Suppressor macrophage (primary cell): ENCODE data around the gene SLC25A36.

ENCODE experiments used
- DNase-seq, 4 experiments: peaks; one replicate each; pipeline ENCODE4 v3.0.0-alpha.2; 2020 to 2022
- total RNA-seq, 17 experiments: gene quantifications; one replicate each; lab custom pipeline; 2026; ENCODE audit warnings: mixed read lengths in 6 of 17, inconsistent platforms in 3 of 17; lab: John Stamatoyannopoulos, UW

Gene SLC25A36, protein sequence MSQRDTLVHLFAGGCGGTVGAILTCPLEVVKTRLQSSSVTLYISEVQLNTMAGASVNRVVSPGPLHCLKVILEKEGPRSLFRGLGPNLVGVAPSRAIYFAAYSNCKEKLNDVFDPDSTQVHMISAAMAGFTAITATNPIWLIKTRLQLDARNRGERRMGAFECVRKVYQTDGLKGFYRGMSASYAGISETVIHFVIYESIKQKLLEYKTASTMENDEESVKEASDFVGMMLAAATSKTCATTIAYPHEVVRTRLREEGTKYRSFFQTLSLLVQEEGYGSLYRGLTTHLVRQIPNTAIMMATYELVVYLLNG
- total RNA-seq: 17.0 to 70.4 (median 32.0) reads per million in 17 experiments

DNA sequence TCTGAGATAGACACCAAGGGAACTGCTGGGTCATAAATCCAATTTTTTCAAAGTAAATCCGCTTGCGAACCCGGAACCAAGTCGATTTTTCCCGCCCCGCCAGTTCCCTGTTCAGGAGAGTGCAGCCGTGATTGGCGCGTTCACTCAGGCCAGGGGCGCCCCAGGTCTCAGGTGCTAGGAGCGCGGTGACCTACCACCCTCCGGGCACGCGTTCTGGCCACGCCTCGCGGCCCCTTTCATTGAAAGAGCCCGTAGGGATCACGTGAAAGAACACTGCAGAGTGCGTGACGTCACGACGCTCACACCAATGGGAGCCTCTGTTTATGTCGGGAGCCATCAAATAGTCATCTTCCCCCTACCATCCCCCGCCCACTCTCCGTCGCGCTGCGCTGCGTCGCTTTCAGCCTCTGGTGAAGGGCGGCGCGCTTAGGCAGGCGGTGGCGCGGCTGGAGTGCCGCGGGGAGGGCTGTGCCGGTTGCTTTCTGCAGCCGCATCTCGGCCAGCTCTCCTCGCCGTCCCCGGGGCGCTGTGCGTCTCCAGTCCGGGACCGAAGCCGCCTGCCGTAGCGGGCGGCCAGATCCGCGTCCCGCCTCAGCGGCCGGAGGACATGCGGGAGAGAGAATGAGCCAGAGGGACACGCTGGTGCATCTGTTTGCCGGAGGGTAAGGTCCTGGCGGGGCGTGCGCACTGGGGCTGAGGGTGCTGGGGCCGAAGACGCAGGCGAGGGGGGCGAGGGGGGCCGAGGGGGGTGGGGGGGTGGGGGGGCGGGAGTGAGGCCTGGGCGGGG, at the start of gene SLC25A36:
Gene SLC25A36, plus strand, starts transcription at position 403 of the 787 bp plus-strand sequence. Its CDS starts 219 bp downstream, at position 622.
- peak; percentile 98 to 99 (median 99) for DNase-seq

DNA sequence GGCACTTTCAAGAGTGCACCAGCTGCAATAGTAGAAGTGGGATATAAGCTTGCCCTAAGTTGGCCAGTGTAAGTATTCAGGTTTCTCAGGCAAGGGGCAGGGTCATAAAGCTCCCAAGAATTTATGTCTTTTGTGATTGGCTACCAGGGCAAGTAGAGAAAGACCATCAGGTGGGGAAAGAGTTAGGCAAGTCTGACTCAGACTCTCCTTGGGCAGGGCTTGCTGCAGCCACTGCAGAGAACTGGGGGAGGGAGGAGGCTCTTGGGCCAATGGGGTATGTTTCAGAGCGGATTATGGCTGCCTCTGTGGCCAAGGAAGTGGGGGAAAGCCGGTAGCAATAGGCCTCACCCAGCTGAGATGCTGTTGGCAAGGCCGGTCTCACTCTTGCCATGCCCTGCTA, 44.6 kb upstream of the SLC25A36 start:
- no peak for DNase-seq

DNA sequence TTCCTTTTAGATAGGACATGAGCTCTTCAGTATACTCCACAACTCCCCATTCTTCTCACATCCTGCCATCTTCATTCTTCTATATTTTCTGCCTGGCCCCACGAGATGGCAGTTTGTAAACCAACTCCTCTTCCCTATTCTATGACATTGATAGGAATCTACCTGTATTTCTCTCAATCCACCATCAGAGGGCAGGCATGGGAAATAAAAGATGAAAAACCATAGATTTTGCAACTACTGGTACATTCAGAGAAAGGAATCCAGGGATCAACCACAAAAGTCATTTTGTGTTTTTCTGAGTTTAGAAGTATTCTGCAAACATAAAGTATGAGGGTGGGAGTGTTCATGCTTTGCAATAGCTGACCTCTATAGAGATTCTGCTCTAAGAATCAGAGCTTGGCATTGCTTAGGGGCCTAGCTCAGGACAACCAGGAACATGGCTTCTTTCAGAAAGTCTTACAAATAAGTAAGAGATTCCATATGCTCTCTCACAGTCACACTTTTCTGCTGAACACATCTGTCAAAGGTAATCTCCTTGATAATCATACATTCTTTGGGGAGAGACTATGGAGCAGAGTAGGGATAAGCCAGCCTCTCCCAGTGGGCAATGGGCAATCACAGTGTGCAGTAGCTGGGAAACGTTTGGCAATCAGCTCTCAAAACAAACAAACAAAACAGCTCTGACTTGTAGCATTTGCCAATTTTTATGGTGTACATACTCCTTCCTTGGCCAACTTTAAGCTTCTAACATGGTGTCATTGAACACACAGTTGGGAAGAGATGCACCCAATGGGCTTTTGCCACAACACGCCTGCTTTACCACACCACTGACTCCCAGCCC, 43.1 kb upstream of the SLC25A36 start:
- DNase-seq: peak; percentile 27 to 75 (median 57)

DNA sequence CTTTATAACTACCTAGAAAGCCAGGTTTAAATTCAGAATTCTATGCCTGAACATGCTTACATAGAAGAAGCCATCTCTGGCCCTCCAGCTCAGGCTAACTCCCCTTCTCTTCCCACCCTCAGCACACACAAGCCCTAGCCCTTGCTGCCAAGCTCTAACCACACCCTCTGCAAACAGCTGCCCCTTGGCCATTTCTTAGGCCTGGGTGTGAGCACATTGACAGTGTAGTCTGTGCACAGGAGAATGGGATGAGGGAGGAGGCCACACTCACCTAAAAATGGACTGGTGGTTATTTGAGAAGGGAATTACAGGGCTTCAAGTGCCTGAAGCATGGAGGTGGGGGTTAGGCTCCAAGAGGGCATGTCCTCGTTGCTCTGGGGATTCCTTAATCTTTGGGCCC, 42.3 kb upstream of the SLC25A36 start:
- no peak for DNase-seq

DNA sequence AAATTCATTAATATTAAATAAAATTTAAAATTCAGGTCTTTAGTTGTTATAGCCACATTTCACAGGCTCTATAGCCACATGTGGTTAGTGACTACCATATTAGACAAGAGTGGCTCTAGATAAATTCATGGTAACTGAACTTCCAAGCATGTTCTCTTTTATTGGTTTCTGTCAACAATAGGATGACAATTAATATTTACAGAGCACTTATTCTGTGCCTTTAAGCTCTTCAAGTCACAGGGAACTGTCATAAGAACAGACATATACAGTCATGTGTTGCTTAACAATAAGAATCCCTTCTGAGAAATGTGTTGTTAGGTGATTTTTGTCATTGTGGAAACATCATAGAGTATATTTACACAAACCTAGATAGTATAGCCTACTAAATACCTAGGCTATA, 38.8 kb upstream of the SLC25A36 start:
- no peak for DNase-seq

DNA sequence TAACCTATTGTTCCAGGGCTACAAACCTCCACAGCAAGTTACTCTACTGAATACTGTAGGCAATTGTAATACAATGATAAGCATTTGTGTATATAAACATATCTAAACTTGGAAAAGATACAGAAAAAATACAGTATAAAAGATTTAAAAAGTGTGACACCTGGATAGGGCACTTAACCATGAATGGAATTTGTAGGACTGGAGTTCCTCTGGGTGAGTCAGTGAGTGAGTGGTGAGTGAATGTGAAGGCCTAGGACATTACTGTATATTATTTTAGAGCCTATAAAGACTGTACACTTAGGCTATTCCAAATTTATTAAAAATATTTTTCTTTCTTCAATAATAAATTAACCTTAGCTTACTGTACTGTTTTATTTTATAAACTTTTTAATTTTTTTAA, 38.4 kb upstream of the SLC25A36 start:
- no peak for DNase-seq

DNA sequence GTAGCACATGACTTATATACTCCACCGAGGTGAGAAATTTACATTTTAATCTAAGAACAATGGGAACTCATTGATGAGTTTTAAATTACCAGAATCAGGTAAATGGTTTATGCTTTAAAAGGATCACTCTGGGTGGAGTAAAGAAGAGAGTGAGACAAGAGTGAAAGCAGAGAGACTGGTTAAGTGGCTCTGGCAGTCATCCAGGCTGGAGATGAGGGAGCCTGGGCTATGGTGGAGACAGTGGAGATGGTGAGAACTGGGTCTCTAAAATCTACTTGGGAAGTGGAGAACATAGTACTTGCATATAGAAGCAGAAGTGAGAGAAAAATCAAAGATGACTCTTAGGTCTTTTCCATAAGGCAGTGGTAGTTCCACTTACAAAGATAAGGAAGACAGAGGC, 37.1 kb upstream of the SLC25A36 start:
- DNase-seq: no peak

DNA sequence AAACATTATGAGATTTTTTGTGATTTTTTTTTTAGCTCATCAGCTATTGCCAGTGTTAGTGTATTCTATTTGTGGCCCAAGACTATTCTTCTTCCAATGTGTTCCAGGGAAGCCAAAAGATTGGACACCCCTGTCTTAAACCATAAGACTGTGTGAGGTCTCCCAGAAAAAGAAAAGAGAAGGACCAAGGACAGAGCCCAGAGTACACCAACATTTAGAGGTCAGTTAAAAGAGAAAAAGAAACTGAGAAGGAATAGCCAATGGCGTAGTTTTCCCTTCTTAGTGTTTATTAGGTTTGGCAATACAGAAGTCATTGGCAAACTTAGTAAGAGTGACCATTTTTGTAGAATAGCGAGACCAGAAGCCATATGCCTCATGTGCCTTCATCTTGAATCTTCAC, 36.1 kb upstream of the SLC25A36 start:
- no peak for DNase-seq

DNA sequence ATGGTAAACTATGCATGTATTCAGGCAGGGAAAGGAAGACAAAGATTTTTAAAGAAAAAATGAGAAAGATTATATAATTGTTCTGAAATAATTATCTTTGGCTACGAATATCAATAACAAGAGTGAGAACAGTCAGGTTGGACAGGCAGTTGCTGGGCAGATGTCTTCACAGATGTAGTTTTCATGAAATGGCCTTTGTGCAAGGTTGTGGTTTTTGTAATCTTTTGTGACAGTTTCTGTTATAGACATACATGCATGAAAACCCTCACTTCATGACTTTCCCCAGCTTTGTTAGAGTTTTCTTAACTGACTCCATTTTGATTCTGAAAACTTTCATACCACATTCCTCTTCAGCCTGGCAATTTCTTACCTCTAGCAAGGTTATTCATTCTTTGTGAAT, 34.9 kb upstream of the SLC25A36 start:
- no peak for DNase-seq

DNA sequence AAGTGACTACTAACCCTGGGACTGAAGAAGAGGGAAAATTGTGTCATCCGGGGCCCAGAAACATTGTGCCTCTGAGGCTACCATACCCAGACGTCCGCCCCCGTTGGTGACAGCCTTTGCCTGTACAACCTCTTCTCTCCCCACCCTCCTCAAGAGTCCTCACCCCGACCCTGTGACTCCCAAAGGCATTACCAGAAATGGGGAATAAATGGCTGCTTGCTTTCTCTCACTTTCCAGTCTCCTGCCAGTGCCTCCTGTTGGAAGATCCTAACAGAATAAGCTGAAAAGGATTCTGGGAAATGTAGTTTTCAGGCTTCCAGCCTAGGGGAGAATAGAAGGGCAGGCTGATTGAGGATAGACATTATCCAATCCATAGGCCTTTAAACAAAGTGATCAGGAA, 30.8 kb upstream of the SLC25A36 start:
- DNase-seq: peak in 3 of 4 experiments; percentile 23 to 29 (median 25)

DNA sequence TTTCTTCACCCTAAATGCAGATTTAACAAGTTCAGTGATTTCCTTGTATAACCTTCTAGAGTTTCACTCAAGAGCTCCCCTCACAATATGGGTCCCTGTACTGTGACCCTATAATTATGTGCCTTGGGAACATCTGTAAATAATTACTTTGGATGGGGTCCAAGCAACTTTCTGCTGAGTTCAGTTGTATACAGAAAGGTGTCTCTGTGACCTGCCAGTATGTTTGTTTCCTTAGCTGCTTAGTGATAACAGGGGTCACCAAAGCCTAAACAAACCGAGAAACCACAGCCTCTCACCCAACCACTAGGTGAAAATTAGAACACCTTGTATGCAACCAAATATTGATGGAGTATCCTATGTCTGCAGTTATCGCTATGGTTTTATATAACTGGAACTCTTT, 29.8 kb upstream of the SLC25A36 start:
- DNase-seq: no peak

DNA sequence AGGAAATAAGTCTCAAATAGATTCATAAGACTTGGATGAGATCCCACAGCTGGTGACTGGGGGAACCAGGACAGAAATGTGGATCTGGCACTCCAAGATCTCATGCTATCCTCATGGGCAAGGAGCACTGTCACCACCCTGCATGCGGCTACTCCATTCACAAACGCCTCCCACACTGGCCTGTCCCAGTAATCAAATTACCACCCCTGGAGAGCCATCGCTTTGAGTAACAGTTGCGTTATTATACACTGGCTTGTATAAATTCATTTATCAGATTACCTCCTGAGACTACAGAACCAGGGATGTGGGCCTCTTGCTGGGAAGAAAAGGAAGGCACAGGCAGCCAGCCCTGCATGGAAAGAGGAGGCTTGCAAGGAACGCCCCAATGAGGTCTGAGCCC, 27.9 kb upstream of the SLC25A36 start:
- no peak for DNase-seq

DNA sequence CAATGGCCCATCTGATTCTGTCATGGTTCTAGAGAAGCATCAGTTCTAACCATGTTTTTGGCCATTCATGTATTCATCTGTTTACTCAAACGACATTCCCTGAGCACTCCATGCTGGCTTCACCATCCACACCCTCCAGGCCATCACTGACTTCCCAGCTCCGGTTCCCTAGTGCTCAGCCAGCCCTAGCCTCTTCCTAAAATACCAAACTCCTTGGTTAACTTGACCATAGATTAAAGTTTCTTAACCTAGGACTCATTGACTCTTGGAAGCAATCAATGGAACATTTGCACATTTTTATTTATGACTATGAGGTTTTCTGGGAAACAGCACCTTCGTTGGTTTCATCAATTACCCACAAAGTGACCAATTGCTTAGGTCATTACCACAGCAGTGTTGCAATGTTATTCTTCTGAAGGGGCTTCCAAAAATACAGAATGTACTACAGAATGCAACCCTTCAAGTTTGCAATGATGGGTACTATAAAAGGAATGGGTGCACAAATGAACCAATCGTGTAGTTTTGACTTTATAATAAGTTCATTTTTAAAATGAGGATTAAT, 27.2 kb upstream of the SLC25A36 start:
- DNase-seq: no peak

DNA sequence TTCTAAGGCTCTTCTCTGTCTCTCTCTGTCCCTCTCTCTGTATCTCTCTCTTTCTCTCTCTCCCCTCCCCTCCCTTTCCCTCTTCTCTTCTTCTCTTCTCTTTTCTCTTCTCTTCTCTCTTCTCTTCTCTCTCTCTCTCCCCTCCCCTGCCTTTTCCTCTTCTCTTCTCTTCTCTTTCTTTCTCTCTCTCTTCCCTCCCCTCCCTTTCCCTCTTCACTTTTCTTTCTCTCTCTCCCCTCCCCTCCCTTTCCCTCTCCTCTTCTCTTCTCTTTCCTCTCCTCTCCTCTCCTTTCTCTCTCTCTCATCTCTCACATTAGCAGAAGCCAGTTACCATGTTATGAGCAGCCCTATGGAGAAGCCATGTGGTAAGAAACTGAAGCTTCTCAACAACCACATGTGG, 25.0 kb upstream of the SLC25A36 start:
- DNase-seq: no peak

DNA sequence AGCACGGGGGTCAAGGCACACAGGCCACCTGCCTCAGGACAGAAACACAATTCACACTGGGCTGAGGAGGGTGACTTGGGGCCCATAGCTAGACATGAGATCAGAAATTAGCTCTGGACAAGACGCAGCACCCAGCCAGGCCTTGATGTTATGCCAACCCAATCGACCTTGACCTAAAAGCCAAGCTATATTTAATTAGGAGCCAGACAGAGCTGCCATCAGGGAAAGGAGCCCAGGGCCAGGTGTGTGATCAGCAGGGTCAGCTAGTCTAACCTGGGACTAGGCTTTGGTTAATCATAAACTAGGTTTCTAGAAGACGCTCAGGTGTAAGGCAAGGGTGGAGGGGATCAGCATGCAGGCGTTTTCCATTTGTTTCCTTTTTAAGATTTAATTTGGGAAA, 23.9 kb upstream of the SLC25A36 start:
- DNase-seq: no peak

DNA sequence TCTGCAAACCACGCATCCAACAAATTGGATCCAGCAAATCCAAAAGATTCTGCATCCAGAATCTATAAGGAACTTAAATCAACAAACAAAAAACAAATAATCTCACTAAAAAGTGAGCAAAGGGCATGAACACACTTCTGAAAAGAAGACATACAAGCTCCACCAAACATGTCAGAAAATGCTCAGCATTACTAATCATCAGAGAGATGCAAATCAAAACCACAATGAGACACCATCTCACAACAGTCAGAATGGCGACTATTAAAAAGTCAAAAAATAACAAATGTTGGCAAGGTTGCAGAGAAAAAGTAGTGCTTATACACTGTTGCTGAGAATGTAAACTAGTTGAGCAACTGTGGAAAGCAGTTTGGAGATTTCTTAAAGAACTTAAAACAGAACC, 21.6 kb upstream of the SLC25A36 start:
- no peak for DNase-seq

DNA sequence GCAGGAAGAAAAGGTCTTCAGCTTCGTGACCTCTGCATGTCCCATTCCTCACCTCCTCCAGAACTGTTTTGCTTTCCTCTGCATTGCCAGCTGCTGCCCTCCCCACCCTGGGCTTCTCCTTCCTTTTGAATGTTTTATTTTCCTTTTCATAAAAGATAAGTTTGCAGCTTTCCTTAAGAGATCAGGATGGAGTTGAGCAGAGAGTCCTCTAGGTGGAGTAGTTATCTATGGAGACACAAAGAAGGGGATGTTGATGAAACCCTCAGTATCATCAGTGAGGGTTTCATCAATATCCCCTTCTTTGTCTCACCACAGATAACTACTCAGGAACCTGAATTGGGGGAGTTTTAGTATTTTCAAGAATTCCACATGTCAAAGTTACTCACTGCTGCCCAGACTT, 19.0 kb upstream of the SLC25A36 start:
- peak in 3 of 4 experiments; percentile 11 to 44 (median 34) for DNase-seq

DNA sequence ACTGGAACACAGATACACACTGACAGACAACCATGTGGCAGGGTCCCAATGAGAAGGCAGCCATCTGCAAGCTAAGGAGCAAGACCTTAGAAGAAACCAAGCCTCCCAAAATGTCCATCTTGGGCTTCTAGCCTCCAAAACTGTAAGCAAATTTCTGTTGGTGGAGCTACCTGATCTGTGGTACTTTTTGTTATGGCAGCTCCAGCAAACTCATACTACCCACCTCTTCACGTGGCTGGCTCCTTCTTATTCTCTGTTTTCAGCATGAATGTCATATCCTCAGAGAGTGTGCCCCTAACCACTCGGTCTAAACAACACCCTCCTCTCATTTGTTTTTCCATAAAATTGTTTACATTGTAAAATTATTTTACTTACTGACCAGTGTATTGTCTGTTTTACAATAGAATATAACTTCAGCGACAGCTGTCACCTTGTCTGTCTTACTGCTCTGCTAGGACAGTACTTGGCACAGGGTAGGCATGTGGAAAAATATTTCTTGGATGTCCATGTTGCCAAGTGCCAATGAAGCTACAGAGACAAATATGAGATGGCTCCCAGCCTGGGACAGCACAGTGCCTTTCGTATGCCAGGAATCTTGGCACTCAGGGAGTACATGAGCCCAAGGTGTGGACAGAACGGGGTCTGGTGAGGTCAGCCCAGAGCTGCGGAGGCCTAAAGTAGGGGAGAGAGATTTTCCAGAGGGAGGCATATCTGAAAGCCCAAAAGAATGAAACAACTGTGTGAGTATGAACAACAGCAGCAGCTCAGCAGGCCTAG, 17.4 kb upstream of the SLC25A36 start:
- no peak for DNase-seq

DNA sequence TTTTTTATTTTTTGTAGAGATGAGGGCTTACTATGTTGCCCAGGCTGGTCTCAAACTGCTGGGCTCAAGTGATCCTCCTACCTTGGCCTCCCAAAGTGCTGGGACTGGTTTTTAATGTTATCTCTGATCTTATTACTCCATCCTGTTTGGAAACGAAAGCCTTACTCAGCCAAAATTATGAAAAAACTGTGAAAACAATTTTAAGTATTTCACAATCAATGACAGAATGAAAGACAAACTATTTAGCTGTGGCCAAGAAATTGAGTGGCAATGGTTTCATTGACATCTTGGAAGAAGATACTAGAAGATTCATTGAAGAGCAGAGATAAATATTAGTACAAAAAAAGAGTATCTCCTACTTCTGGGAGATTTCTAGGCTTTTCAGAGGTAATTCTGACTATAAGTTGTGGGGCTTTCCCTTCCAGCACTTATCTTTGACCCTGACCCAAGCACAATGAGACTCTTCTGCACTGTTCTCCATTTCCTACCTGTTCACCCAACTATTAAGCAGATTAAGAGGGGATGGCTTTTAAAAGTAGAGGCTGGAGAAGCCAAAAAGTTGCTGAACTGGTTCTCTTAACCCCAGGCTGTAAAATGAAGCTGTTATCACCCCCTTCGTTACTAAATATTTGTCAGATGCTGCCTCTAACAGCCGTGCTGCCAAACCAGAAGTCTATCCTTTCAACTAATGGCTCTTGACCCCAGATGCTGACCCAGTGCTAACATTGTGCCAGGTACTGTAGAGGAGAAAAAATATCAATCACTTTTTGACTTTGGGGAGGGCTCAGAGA, 14.2 kb upstream of the SLC25A36 start:
- no peak for DNase-seq

DNA sequence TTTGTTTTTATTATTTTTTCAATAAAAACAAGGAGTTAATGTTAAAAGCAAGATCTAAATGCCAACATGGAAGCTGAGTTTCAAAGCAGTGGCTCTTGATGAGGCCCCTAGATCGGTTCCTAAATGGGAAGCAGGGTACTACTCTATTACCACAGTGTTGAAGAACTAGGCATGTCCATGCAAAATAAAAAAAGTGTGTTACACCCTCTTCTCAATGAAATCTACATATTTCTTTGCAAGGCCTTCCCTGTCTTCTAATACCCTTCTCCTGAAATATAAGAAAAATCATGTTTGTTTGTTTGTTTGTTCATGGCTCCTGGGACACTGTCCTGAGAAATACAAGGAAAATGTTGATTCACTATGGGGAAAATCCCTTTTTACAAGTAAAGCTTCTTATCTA, 12.2 kb upstream of the SLC25A36 start:
- no peak for DNase-seq

DNA sequence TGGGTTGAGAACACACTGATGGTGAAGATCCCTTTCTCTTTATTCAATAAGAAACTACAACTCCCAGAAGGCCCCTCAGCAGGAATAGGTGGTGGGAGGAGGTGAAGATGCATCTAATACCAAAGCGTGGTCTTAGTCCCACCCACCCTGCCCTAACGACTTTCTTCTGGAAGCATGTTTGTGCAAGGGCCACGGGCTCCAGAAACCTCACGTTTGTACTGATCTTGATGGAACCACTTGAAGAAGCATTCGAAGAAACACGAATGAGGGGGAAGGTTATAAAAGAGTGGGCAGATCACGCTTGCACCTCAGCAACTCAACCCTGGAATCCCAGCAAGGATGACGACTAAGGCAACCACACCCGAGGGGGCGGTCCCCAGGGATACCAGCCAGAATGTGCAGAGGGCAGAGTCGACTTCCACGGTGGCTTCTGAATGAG, 10.6 kb upstream of the SLC25A36 start:
- no peak for DNase-seq
